Astrocyte of the cerebellum (primary cell): ENCODE data around the gene DOCK3.
"Not testable (repeated sequence)": the region's sequence is repeated elsewhere in the genome, so short reads cannot be mapped to it uniquely, and the experiment has no call there.

Experiments
- DNase-seq: peaks from one replicate; pipeline ENCODE4 v3.0.0-alpha.2; 2011; ENCODE audit warnings: low read depth
- H3K4me3 ChIP-seq: 2 replicates; pipeline ENCODE4 v1.5.1; 2011; ENCODE audit warnings: mild to moderate bottlenecking, low read depth, low read length, moderate library complexity
- CTCF ChIP-seq: IDR thresholded peaks from 2 replicates; pipeline ENCODE4 v1.5.1; 2012; ENCODE audit warnings: low read length, low read depth, moderate library complexity, mild to moderate bottlenecking; ENCODE audit errors: missing control alignments
- in situ Hi-C: cut with HindIII; loops from 2 replicates; pipeline ENCODE4 v1.10.0; 2017; ENCODE audit warnings: low sequenced_read_pairs

The DOCK3 gene

GRCh38 chr3:50890688-50891344, 216.1 kb downstream of the DOCK3 start:
- in situ Hi-C loops: no loop called here
- TF ChIP-seq CTCF: no peak
- DNase-seq: no peak
- H3K4me3 ChIP-seq: no peak overlapping the region

DNA sequence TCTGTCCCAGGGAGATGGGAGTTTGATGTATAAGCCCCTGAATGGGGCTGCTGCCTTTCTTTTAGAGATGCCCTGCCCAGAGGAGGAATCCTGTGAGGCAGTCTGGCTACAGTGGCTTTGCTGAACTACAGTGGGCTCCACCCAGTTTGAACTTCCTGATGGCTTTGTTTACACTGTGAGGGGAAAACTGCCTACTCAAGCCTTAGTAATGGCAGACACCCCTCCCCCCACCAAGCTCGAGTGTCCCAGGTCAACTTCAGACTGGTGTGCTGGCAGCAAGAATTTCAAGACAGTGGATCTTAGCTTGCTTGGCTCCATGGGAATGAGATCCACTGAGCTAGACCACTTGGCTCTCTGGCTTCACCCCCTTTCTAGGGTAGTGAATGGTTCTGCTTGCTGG, 226.4 kb downstream of the DOCK3 start:
- DNase-seq, in situ Hi-C loops, H3K4me3 ChIP-seq: not testable (repeated sequence)

- in situ Hi-C loops: no loop called here
- H3K4me3 ChIP-seq: no peak overlapping the region
- no peak for TF ChIP-seq CTCF
- DNase-seq: no peak
Measured at GRCh38 chr3:50912746-50913145, 238.0 kb downstream of the DOCK3 start.

GRCh38 chr3:50913260-50913659, 238.5 kb downstream of the DOCK3 start:
- DNase-seq: no peak
- TF ChIP-seq CTCF: no peak
- in situ Hi-C loops: no loop called here
- H3K4me3 ChIP-seq: no peak overlapping the region

DNA sequence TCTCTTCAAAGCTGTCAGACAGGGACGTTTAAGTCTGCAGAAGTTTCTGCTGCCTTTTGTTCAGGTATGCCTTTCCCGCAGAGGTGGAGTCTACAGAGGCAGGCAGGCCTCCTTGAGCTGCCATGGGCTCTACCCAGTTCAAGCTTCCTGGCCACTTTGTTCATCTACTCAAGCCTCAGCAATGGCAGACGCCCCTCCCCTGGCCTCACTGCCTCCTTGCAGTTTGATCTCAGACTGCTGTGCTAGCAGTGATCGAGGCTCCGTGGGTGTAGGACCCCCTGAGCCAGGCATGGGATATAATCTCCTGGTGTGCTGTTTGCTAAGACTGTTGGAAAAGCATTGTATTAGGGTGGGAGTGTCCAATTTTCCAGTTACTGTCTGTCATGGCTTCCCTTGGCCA, 247.3 kb downstream of the DOCK3 start:
- H3K4me3 ChIP-seq, in situ Hi-C loops, DNase-seq: not testable (repeated sequence)

GRCh38 chr3:50923955-50924354, 249.2 kb downstream of the DOCK3 start:
- no peak for TF ChIP-seq CTCF
- H3K4me3 ChIP-seq: no peak overlapping the region
- DNase-seq: no peak
- in situ Hi-C loops: no loop called here

- no peak for DNase-seq
- no peak overlapping the region for H3K4me3 ChIP-seq
- no peak for TF ChIP-seq CTCF
- in situ Hi-C loops: no loop called here
Measured at GRCh38 chr3:50924638-50925037, 249.9 kb downstream of the DOCK3 start.

DNA sequence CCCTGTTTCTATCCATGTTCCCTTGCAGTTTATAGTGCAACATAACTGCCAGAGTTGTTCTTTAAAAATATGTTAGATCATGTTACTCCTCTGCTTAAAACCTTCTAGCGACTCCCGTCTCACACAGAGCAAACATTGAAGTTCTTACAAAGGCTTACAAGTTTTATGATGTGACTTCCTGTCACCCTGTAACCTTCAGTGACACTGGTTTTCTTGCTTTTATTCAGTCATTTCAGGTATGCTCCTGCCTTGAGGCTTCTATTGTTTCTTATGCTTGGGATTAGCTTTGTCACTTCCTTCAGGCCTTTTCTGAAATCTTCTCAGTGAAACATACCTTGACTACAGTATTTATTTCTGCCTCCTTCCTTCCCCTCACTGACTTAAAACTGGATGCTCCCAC, 252.1 kb downstream of the DOCK3 start:
- no peak for TF ChIP-seq CTCF
- in situ Hi-C loops: no loop called here
- no peak for DNase-seq
- no peak overlapping the region for H3K4me3 ChIP-seq
